GM21723 (cell line): ENCODE data around the gene ITPR1.

Source experiments
- ATAC-seq: cut with Tn5 transposase; IDR thresholded peaks from one replicate; pipeline ENCODE4 v1.9.1; 2021; ENCODE audit warnings: mild to moderate bottlenecking, moderate library complexity; ENCODE audit not compliant: unreplicated experiment

The ITPR1 gene

GRCh38 chr3:4633078-4634004 lies 140.2 kb downstream of the ITPR1 start:
- ATAC-seq: peak; percentile 73

DNA sequence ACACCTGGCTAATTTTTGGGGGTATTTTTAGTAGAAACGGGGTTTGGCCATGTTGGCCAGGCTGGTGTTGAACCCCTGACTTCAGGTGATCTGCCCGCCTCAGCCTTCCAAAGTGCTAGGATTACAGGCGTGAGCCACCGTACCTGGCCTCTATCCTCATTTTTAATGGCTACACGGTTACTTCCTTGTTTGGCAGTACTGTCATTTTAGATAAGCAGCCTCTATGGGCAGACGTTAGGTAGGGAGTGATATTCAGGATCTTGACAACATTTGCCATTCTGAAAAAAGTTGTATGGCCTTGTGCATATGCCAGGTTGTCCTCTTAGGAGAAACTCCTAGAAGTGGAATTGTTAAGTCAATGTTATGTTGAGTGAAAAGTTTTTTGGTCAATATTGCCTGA lies 141.7 kb downstream of the ITPR1 start:
- no peak for ATAC-seq

GRCh38 chr3:4637265-4637664 lies 144.1 kb downstream of the ITPR1 start:
- ATAC-seq: no peak

DNA sequence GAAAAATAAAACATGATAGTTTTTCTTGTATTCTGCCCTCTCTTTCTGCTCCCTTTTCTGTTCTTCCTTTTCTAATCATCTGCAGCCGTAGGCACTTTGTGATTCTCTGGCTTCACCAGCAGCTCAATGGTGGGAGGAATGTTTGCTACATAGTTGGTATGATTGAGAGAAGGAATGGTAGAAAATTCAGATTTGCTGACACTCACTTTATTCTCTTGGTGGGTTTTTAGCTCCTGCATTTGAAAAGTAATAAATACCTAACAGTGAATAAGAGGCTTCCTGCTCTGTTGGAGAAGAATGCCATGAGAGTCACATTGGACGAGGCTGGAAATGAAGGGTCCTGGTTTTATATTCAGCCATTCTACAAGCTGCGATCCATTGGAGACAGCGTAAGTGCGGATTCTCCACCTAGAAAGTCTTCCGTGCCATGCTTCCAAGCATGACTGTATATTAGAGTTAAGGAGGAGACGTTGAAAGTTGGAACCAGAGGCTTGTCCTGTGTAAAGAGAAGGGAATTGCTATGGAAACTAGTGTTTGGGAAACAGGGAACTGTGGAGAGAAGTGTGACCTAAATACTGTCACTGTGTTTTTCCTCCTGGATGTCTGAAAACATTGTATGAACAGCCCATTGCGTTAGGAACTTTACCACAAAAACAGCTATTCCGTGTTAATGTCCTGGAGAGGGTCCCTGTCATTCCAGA lies 148.9 kb downstream of the ITPR1 start:
- no peak for ATAC-seq

- no peak for ATAC-seq
Measured at GRCh38 chr3:4642611-4643010, 149.5 kb downstream of the ITPR1 start.

DNA sequence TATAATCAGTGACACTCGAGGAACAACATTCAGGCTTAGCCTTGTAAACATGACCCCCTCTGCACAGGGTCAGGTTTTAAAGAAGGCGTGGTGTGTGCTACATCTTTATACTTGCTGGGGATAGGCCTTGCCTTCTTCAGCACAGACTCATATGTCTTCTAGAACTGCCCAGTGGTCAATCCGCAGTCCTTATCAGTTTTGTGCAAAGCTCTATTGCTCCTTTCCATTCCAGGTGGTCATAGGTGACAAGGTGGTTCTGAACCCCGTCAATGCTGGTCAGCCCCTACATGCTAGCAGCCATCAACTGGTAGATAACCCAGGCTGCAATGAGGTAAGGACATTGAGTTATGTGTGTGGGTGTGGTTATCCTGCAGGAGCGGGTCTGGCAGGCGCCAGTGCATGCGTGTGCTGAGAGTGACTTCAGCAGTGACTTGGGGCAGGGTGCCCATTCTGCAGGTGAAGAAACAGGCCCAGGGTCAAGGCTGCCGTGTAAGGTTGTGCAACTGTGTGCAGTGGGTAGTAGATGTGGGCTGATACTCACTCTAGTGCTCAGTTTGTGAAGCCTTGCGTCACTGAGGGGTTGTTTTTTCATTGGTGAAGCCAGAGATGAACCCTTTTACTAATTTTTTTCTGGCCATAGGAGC lies 150.9 kb downstream of the ITPR1 start:
- no peak for ATAC-seq

- ATAC-seq: no peak
Measured at GRCh38 chr3:4644951-4645350, 151.8 kb downstream of the ITPR1 start.

DNA sequence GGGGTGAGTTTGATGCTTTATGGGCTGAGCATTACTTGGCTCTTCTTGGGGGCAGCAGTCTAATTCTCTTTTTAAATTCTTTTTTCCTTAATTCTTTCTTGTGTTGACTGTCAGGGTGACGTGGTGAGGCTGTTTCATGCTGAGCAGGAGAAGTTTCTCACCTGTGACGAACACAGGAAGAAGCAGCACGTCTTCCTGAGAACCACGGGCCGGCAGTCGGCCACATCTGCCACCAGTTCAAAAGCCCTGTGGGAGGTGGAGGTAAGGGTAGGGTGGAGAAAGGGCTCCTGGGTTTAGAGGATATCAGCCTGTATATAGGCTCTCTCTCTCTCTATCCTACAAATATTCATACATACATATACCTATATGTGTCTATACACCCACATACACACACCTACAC lies 152.3 kb downstream of the ITPR1 start:
- ATAC-seq: no peak

DNA sequence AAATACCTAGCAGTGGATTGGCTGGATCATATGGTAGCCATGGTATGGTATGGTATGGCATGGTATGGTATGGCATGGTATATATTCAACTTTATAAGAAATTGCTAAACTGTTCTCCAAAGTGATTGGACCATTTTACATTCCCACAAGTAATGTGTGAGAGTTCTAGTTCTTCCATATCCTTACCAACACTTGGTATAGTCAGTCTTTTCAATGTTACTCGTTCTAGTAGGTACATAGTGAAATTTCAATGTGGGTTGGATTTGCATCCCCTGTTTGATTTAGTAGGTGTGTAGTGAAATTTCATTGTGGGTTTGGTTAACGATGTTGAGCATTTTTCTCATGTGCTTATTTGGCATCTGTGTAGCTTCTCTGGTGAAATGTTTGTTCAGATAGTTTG lies 154.3 kb downstream of the ITPR1 start:
- no peak for ATAC-seq

- no peak for ATAC-seq
Measured at GRCh38 chr3:4655145-4656045, 162.2 kb downstream of the ITPR1 start.

DNA sequence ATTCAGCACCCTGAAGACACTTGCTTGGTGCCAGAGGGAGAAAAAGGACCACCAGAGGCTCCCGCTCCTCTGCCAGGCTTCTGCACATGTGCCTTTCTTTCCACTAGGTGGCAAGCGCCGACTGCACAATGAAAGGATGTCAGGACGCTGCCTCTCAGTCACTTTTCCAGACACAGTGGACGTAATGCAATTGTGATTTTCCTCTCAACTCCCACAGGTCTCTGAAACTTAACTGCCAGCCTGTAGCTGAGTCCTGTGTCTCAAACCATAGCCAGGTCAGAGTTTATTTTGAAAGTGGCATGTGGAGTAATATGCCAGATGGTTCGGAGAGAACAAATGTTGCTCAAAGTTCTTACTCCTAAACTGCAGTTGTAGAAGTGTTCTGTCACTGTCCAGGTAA lies 162.9 kb downstream of the ITPR1 start:
- ATAC-seq: no peak

GRCh38 chr3:4656626-4657328 lies 163.6 kb downstream of the ITPR1 start:
- no peak for ATAC-seq

- ATAC-seq: no peak
Measured at GRCh38 chr3:4660936-4661335, 167.8 kb downstream of the ITPR1 start.

GRCh38 chr3:4664412-4664811 lies 171.3 kb downstream of the ITPR1 start:
- no peak for ATAC-seq

GRCh38 chr3:4665197-4665596 lies 172.0 kb downstream of the ITPR1 start:
- no peak for ATAC-seq

DNA sequence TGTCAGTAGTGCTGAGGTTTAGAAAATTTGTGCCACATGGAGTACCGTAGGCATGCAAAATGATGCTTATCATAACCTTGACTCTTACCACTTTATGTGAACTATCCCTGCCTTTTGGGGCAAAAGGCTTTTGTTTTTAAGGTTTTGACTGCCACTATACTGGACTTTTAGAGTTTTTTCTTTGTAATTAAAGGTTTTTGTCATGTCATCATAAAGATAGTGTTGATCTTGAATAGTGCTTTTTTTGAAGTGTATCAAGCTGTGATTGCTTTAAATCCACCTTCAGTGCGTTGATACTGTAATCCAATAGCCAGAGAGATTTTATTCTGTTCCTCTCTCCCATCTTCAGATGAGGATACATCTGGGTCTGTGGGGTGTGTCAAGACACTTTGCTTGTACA lies 172.9 kb downstream of the ITPR1 start:
- ATAC-seq: no peak

DNA sequence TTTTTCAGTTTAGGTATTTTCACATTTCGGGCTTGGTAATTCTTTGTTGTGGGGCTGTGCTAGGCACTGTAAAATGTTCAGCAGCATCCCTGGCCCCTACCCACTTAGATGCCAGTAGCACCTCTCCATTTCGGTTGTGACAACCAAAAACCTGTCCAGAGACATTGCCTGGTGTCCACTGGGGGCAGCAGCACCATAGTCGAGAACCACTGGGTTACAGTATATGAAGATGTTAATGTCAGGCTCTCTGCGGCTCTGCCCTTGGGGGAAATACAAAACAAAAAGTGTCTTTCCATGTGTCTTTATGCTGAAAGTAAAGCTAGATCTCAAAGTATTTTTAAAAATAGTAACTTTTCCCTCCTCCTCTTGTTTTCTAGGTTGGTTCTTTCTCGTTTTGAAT lies 177.2 kb downstream of the ITPR1 start:
- no peak for ATAC-seq

DNA sequence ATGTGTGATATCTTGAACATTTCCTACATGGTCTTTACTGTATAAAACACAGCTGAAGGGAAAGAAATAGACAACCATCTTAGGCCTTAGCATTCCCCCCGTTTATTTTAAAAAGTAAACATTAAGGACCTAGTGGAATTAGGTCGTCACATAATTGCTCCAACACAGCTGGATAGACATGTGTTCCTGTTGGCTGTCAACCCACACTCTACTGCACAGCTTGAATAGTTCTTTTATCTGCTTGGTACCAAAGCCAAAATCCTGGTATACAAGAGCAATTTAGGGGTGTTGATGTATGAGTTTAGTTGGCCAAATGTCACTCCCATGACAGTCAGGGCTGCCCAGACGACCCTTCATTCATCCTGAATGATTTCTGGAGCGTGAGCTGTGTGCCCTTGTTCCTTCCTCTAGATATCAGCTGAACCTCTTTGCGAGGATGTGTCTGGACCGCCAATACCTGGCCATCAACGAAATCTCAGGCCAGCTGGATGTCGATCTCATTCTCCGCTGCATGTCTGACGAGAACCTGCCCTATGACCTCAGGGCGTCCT lies 179.7 kb downstream of the ITPR1 start:
- ATAC-seq: no peak

DNA sequence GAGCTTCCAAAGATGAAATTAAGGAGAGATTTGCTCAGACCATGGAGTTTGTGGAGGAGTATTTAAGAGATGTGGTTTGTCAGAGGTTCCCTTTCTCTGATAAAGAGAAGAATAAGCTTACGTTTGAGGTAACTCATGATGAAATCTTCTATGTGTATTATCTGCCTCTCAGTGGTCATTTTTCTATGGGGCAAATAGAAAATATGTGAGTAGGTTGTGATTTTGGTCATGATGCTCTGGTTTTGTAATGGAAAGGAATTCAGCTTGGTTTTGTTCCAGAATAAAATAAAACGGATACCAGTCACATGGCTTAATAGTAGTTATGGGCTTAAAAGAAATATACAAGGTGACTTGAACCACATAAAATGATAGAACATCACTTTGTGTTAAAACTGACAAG lies 181.1 kb downstream of the ITPR1 start:
- ATAC-seq: no peak

DNA sequence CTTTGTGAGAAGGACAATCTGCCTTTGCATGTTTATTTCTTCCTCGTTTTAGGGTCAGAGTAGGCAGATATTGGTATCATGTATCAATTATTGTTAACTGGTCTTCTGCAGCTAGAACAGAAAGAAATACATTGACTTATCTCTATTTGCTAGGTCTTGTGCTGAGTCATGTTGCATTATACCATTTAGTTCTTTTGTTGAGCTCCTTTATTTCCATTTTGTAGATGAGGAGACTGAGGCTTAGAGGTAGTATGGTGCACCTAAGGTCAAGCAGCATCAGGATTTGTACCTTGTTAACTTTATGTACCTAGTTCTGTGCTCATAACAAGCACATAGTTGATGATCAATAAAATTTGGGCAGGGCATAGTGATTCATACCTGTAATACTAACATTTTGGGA lies 182.6 kb downstream of the ITPR1 start:
- ATAC-seq: no peak
